ENCODE results near the gene TEX9.

The TEX9 gene

DNA sequence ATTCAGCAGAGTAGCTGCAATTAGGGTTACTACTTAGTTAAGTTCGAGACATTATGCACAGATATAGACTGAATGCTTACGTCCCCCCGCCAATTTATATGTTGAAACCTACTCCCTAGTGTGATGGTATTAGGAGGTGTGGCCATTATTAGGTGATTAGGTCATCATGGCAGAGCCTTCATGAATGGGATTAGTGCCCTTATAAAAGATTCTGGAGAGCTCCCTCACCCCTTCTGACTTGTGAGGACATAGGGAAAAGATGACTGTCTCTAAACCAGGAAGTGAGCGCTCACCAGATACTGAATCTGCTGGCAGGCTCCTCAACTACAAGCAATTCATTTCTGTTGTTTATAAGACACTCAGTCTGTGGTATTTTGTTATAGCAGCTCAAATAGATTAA, 25.6 kb upstream of the TEX9 start:
- Histone ChIP-seq H3K9me3 (replicated peaks in 1 of 11) (peaks cover 0 to 5% (median 0%) of the 10 kb centered on the region in 11 experiments; a peak in 1 of 22 replicates), H3K9ac (no peak overlapping the region)
- no peak for TF ChIP-seq Cebpa-rat (IDR thresholded peaks at IDR 0.05)

DNA sequence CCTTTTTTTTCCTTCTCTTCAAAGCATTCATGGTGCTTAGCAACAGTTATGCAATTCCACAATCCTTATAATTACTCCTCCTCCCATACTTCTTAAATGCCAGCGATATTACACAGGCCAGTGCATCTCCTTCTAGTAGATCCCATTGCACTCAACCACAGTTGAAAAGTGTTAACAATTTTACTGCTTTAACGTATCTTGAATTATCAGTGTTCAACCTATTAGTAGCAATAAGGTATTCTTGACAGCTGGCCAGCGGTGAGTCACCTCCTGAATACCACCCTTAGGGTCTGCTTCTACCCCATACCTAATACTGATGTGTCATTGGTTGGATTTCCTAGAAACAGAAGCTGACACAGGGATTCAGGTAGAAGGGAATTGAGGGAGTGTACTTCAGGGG, 24.0 kb upstream of the TEX9 start:
- Histone ChIP-seq H3K9ac (no peak overlapping the region), H3K4me3 (no peak overlapping the region), H3K27ac (no peak overlapping the region), H3K9me3 (replicated peaks in 1 of 11) (peaks cover 0 to 5% (median 0%) of the 10 kb centered on the region in 11 experiments; a peak in 1 of 22 replicates), H3K27me3 (no peaks in the 10 kb centered on the region), H3K4me1 (peaks cover 0 to 7% (median 0%) of the 10 kb centered on the region in 10 experiments; a peak in 5 of 20 replicates), H3K4me2 (no peak overlapping the region), H4K20me1 (no peaks in the 10 kb centered on the region), H3K36me3 (no peaks in the 10 kb centered on the region)
- TF ChIP-seq Cebpa-rat (IDR thresholded peaks at IDR 0.05), result no peak

More for the DNA sequence above, 25.6 kb upstream of the TEX9 start:
- Histone ChIP-seq H3K27ac (no peak overlapping the region), H3K4me3 (no peak overlapping the region), H4K20me1 (no peaks in the 10 kb centered on the region), H3K4me2 (no peak overlapping the region), H3K4me1 (peaks cover 0 to 6% (median 0%) of the 10 kb centered on the region in 10 experiments; a peak in 5 of 20 replicates), H3K36me3 (no peaks in the 10 kb centered on the region), H3K27me3 (no peaks in the 10 kb centered on the region)

DNA sequence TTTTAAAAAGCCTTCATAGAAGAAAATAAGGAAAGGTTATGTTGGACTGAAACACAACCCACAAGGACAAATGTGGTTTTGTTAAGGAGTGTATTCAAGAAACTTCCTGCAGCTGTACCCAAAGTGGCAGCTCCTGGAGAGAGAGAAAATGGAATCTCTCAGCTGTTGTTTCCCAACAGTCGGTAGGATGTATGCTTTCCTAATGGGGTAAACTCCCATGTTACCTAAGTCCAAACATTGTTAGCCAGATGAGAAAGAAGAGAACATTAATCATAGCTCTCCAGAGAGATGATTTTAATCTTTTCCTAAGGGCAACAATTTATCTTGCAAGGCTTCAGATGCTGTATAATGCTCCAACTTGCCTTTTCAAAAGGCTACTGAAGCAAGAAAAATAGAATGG, 22.6 kb upstream of the TEX9 start:
- Histone ChIP-seq H3K9me3 (replicated peaks in 1 of 11) (peaks cover 0 to 5% (median 0%) of the 10 kb centered on the region in 11 experiments; a peak in 1 of 22 replicates), H3K27me3 (no peaks in the 10 kb centered on the region), H3K4me1 (peaks cover 0 to 7% (median 0%) of the 10 kb centered on the region in 10 experiments; a peak in 5 of 20 replicates), H3K4me3 (no peak overlapping the region), H3K4me2 (no peak overlapping the region; a peak in 1 of 22 replicates), H4K20me1 (no peaks in the 10 kb centered on the region), H3K9ac (no peak overlapping the region), H3K27ac (no peak overlapping the region), H3K36me3 (no peaks in the 10 kb centered on the region)
- no peak for TF ChIP-seq Cebpa-rat (IDR thresholded peaks at IDR 0.05)

DNA sequence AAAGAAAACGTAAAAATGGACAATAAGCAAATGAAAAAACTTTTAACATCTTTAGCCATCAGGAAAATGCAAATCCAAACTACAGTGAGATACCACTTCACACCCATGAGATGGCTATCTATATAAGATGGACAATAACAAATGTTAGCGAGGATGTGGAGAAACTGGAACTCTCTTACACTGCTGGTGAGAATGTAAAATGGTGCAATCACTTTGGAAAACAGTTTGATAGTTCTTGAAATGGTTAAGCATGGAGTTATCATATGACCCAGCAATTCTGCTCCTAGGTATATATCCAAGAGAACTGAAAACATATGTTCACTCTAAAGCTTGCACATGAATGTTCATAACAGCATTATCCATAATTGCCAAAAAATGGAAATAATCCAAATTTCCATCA, 21.3 kb upstream of the TEX9 start:
- Histone ChIP-seq H4K20me1 (no peaks in the 10 kb centered on the region), H3K36me3 (no peaks in the 10 kb centered on the region), H3K27me3 (no peaks in the 10 kb centered on the region), H3K4me1 (peaks cover 0 to 7% (median 0%) of the 10 kb centered on the region in 10 experiments; a peak in 5 of 20 replicates), H3K9me3 (replicated peaks in 1 of 11) (peaks cover 0 to 5% (median 0%) of the 10 kb centered on the region in 11 experiments; a peak in 1 of 22 replicates), H3K27ac (no peak overlapping the region), H3K4me3 (no peak overlapping the region), H3K9ac (no peak overlapping the region), H3K4me2 (no peak overlapping the region; a peak in 1 of 22 replicates)
- TF ChIP-seq Cebpa-rat (IDR thresholded peaks at IDR 0.05), result no peak

DNA sequence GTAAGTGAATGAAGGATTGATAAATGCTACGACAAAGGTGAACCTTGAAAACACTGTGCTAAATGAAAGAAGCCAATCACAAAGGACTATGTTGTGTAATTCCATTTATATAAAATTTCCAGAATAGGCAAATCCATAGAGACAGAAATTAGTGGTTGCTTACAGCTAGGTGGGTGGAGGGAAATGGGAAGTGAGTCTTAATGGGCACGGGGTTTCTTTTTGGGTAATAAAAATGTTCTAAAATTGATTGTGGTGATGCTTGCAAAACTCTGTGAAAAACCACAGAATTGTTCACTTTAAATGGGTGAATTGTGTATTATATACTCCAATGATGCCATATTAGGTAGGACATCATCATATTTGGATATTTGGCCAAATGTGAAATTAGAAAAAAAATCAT, 20.9 kb upstream of the TEX9 start:
- Histone ChIP-seq H3K27ac (no peak overlapping the region), H3K4me2 (peak overlapping the region in 3 of 11 experiments; percentile 19 to 53 (median 19); a peak in 3 of 22 replicates), H4K20me1 (no peaks in the 10 kb centered on the region), H3K9me3 (replicated peaks in 1 of 11) (peaks cover 0 to 5% (median 0%) of the 10 kb centered on the region in 11 experiments; a peak in 1 of 22 replicates), H3K4me1 (peaks cover 0 to 7% (median 0%) of the 10 kb centered on the region in 10 experiments; a peak in 5 of 20 replicates), H3K4me3 (no peak overlapping the region), H3K27me3 (no peaks in the 10 kb centered on the region), H3K36me3 (no peaks in the 10 kb centered on the region), H3K9ac (no peak overlapping the region)
- no peak for TF ChIP-seq Cebpa-rat (IDR thresholded peaks at IDR 0.05)

DNA sequence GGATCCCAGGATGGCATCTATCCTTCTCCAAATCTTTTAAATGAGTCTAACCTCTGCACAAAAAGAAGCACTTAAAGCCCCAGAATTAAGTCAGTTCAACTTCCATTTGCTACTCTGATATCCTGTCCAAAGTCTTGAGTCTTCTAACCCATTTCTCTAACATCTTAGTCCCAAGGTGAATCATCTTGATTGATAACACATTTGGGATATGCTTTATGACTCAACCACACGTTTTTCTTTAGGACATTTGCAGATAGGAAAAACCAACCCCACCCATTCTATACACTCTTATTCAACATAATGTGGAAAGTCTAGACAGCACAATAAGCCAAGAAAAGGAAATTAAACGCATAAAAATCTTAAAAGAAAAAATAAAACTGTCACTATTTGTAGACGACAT, 18.8 kb upstream of the TEX9 start:
- H3K4me1 ChIP-seq, result peaks cover 0 to 7% (median 0%) of the 10 kb centered on the region in 10 experiments; a peak in 5 of 20 replicates
- H3K9me3 ChIP-seq (replicated peaks in 1 of 11), result peaks cover 0 to 5% (median 0%) of the 10 kb centered on the region in 11 experiments; a peak in 1 of 22 replicates
- H3K27me3 ChIP-seq, result no peaks in the 10 kb centered on the region
- no peaks in the 10 kb centered on the region for H3K36me3 ChIP-seq
- H3K27ac ChIP-seq, result no peak overlapping the region
- H3K9ac ChIP-seq, result no peak overlapping the region
- no peak overlapping the region for H3K4me2 ChIP-seq
- TF ChIP-seq Cebpa-rat (IDR thresholded peaks at IDR 0.05), result no peak
- H3K4me3 ChIP-seq, result no peak overlapping the region
- H4K20me1 ChIP-seq, result no peaks in the 10 kb centered on the region

DNA sequence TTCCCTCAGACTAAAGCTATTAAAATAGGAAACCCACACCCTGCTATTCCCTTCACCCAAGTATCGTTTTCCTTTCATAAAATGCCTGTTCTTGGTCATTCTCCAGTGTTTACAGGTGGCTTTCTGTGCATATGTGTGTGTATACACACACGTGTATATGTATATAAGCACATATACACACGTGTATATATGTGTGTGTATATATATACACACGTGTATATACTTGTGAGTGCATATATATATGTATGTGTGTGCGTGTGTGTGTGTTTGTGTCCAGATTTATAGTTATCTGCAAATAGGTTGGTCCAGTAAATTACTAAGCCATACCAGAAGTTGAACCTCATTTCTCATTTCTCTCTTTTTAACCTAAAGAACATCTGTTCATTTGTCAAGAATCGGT, 15.7 kb upstream of the TEX9 start:
- H3K27me3 ChIP-seq, result no peaks in the 10 kb centered on the region
- H3K9me3 ChIP-seq (replicated peaks in 1 of 11), result no peaks in the 10 kb centered on the region
- H3K4me2 ChIP-seq, result no peak overlapping the region
- no peak overlapping the region for H3K9ac ChIP-seq
- H3K36me3 ChIP-seq, result no peaks in the 10 kb centered on the region
- no peak overlapping the region for H3K27ac ChIP-seq
- H3K4me1 ChIP-seq, result peaks cover 0 to 18% (median 5%) of the 10 kb centered on the region in 10 experiments; a peak in 10 of 20 replicates
- H4K20me1 ChIP-seq, result no peaks in the 10 kb centered on the region
- no peak overlapping the region for H3K4me3 ChIP-seq
- no peak for TF ChIP-seq Cebpa-rat (IDR thresholded peaks at IDR 0.05)

DNA sequence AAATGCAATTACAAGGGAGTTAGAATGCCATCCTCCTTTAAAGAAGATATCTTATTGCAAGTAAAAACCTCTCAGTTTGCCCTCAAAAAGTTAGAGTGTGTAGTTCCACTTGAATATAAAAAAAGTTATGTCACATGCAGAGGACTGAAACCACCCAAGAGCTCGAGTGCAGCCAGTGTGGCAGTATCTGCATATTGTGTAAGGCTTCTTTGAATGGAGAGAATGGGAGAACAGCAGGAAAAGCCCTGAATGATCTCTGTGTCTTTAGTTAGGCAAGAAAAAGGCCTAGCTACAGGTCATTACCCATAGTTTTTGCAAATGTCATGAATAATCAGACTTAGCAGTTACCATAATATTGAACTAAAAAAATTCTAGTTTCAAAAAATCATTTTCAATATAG, 13.9 kb upstream of the TEX9 start:
- Histone ChIP-seq H3K27me3 (no peaks in the 10 kb centered on the region), H3K9ac (no peak overlapping the region), H3K4me3 (no peak overlapping the region), H3K27ac (no peak overlapping the region), H3K4me1 (peaks cover 0 to 20% (median 7%) of the 10 kb centered on the region in 10 experiments; a peak in 13 of 20 replicates), H3K4me2 (no peak overlapping the region), H4K20me1 (no peaks in the 10 kb centered on the region), H3K9me3 (replicated peaks in 1 of 11) (no peaks in the 10 kb centered on the region), H3K36me3 (no peaks in the 10 kb centered on the region)
- no peak for TF ChIP-seq Cebpa-rat (IDR thresholded peaks at IDR 0.05)

DNA sequence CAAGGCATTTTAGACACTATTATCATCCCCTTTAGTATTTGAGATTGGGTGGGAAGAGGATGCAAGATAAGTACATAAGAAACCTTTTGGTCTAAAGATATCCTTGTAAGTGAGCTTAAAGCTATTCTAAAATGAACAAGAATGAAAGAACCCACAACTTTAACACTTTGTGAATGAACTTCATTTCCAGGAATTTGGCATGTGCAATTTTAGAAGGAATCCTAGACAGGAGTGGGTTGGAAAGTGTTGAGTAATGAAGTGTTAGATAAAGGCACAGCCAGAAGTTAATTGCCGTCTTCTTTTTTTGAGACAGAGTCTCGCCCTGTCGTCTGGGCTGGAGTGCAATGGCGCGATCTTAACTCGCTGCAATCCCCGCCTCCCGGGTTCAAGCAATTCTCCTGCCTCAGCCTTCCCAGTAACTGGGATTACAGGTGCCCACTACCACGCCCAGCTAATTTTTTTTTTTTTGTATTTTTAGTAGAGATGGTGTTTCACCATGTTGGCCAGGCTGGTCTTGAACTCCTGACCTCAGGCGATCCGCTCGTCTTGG, 13.2 kb upstream of the TEX9 start:
- Histone ChIP-seq H3K4me3 (no peak overlapping the region), H3K27ac (peak overlapping the region in 1 of 11 experiments; percentile 65; a peak in 2 of 22 replicates), H4K20me1 (no peaks in the 10 kb centered on the region), H3K27me3 (no peaks in the 10 kb centered on the region), H3K4me2 (no peak overlapping the region; a peak in 1 of 22 replicates), H3K9ac (no peak overlapping the region), H3K36me3 (no peaks in the 10 kb centered on the region), H3K4me1 (peaks cover 0 to 27% (median 14%) of the 10 kb centered on the region in 10 experiments; a peak in 16 of 20 replicates), H3K9me3 (replicated peaks in 1 of 11) (no peaks in the 10 kb centered on the region)
- no peak for TF ChIP-seq Cebpa-rat (IDR thresholded peaks at IDR 0.05)

Measured in BLaER1 treated with 17β-estradiol and CSF1 and Interleukin-3, amounts not matched to agents 10 nM and 100 nM (cell line).